Activated naive CD4-positive, alpha-beta T cell treated with anti-CD3 and anti-CD28 coated beads for 36 hours (primary cell): Measurements from ENCODE around the gene ZNF385B. TPM values are rescaled to one million over a fixed set of nuclear protein-coding genes. Genes with fewer than 3 reads are reported as not detected.

Source experiments
- CTCF ChIA-PET: fragments of 350-600 bp; sonication (Branson Sonifier 250); formaldehyde crosslinking; loops from one replicate; lab custom pipeline; 2021; ENCODE audit warnings: antibody characterized with exemption; lab: Charles Lee
- DNase-seq: peaks from one replicate; pipeline ENCODE4 v3.0.0-alpha.2; 2020
- H3K27ac Mint-ChIP-seq: one replicate; pipeline ENCODE4 v1.8.0; 2021; ENCODE audit warnings: mild to moderate bottlenecking, mixed read lengths
- H3K27me3 Mint-ChIP-seq: one replicate; pipeline ENCODE4 v1.8.0; 2021; ENCODE audit warnings: low read depth, mixed read lengths
- H3K36me3 Mint-ChIP-seq: one replicate; pipeline ENCODE4 v1.8.0; 2021; ENCODE audit warnings: low read depth, mixed read lengths
- H3K4me1 Mint-ChIP-seq: one replicate; pipeline ENCODE4 v1.8.0; 2021; ENCODE audit warnings: low read depth, mixed read lengths
- H3K4me3 Mint-ChIP-seq: one replicate; pipeline ENCODE4 v1.8.0; 2021; ENCODE audit warnings: mild to moderate bottlenecking, moderate library complexity, mixed read lengths
- H3K9me3 Mint-ChIP-seq: one replicate; pipeline ENCODE4 v1.8.0; 2021; ENCODE audit warnings: mixed read lengths
- intact Hi-C: fragments of 100-400 bp; cut with micrococcal nuclease; formaldehyde crosslinking; loops from one replicate; pipeline ENCODE4 v1.15.1; 2023
- total RNA-seq, 2 experiments: library from RNA; stranded (reverse); gene quantifications; one replicate each; pipeline ENCODE4 v1.2.3, GENCODE V29; 2021

ZNF385B gene
- total RNA-seq, 2 experiments from 2014 or later: not detected

- H3K4me1 Mint-ChIP-seq: no peaks in the 10 kb centered on the region
- peaks cover 8% of the 10 kb centered on the region for H3K27me3 Mint-ChIP-seq
- CTCF ChIA-PET: interaction anchor here (0.6 kb wide), 2 partner anchors 404 to 1149 kb away, joined by 3 read pairs; no protein-coding TSS in a partner anchor
- intact Hi-C loops: no loop called here
- no peaks in the 10 kb centered on the region for H3K36me3 Mint-ChIP-seq
- no peak for DNase-seq
- H3K4me3 Mint-ChIP-seq: no peak overlapping the region
- no peak overlapping the region for H3K27ac Mint-ChIP-seq
- H3K9me3 Mint-ChIP-seq: no peaks in the 10 kb centered on the region
Measured at GRCh38 chr2:179850188-179850587, 11.2 kb downstream of the ZNF385B start.

- Mint-ChIP-seq H3K27ac (no peak overlapping the region), H3K9me3 (no peaks in the 10 kb centered on the region), H3K4me3 (no peak overlapping the region), H3K4me1 (no peaks in the 10 kb centered on the region), H3K36me3 (no peaks in the 10 kb centered on the region), H3K27me3 (peaks cover 8% of the 10 kb centered on the region)
- no peak for DNase-seq
- CTCF ChIA-PET: interaction anchor here (0.6 kb wide), 1 partner anchor 1148 kb away, joined by 3 read pairs; no protein-coding TSS in a partner anchor
- intact Hi-C loops: no loop called here
Measured at GRCh38 chr2:179849719-179850118, 11.7 kb downstream of the ZNF385B start.

- CTCF ChIA-PET: no interaction called here
- intact Hi-C loops: no loop called here
- no peak overlapping the region for H3K27ac Mint-ChIP-seq
- no peaks in the 10 kb centered on the region for H3K4me1 Mint-ChIP-seq
- no peaks in the 10 kb centered on the region for H3K9me3 Mint-ChIP-seq
- no peaks in the 10 kb centered on the region for H3K27me3 Mint-ChIP-seq
- DNase-seq: no peak
- no peak overlapping the region for H3K4me3 Mint-ChIP-seq
- H3K36me3 Mint-ChIP-seq: no peaks in the 10 kb centered on the region
Measured at GRCh38 chr2:179843541-179843940, 17.9 kb downstream of the ZNF385B start.

GRCh38 chr2:179842498-179843153 is 18.8 kb downstream of the ZNF385B start:
- H3K36me3 Mint-ChIP-seq: no peaks in the 10 kb centered on the region
- H3K27me3 Mint-ChIP-seq: no peaks in the 10 kb centered on the region
- H3K27ac Mint-ChIP-seq: no peak overlapping the region
- H3K4me1 Mint-ChIP-seq: no peaks in the 10 kb centered on the region
- H3K9me3 Mint-ChIP-seq: no peaks in the 10 kb centered on the region
- H3K4me3 Mint-ChIP-seq: no peak overlapping the region
- DNase-seq: peak; percentile 19
- CTCF ChIA-PET: no interaction called here
- intact Hi-C loops: loop anchor here (1.0 kb wide), 1 partner anchor 234 kb away; no protein-coding TSS in a partner anchor

- no peak overlapping the region for H3K4me3 Mint-ChIP-seq
Measured at GRCh38 chr2:179840840-179841239, 20.6 kb downstream of the ZNF385B start.

GRCh38 chr2:179837408-179837807 is 24.0 kb downstream of the ZNF385B start:
- CTCF ChIA-PET: no interaction called here
- Mint-ChIP-seq H3K27ac (no peak overlapping the region), H3K4me1 (no peaks in the 10 kb centered on the region), H3K9me3 (no peaks in the 10 kb centered on the region), H3K27me3 (peaks cover 3% of the 10 kb centered on the region), H3K36me3 (no peaks in the 10 kb centered on the region), H3K4me3 (no peak overlapping the region)
- intact Hi-C loops: no loop called here
- DNase-seq: no peak

More at GRCh38 chr2:179840840-179841239, 20.6 kb downstream of the ZNF385B start:
- no peak for DNase-seq
- CTCF ChIA-PET: interaction anchor here (0.8 kb wide), 1 partner anchor 11 kb away, joined by 4 read pairs; no protein-coding TSS in a partner anchor
- Mint-ChIP-seq H3K27me3 (peaks cover 3% of the 10 kb centered on the region), H3K27ac (no peak overlapping the region), H3K9me3 (no peaks in the 10 kb centered on the region), H3K36me3 (no peaks in the 10 kb centered on the region), H3K4me1 (no peaks in the 10 kb centered on the region)
- intact Hi-C loops: no loop called here

- H3K9me3 Mint-ChIP-seq: no peaks in the 10 kb centered on the region
- H3K27ac Mint-ChIP-seq: no peak overlapping the region
- intact Hi-C loops: no loop called here
- DNase-seq: no peak
- H3K4me1 Mint-ChIP-seq: no peaks in the 10 kb centered on the region
- CTCF ChIA-PET: interaction anchor here (0.8 kb wide), 1 partner anchor 11 kb away, joined by 4 read pairs; no protein-coding TSS in a partner anchor
- no peaks in the 10 kb centered on the region for H3K36me3 Mint-ChIP-seq
- peaks cover 5% of the 10 kb centered on the region for H3K27me3 Mint-ChIP-seq
- H3K4me3 Mint-ChIP-seq: no peak overlapping the region
Measured at GRCh38 chr2:179830043-179830787, 31.2 kb downstream of the ZNF385B start.

GRCh38 chr2:179826297-179826696 is 35.1 kb downstream of the ZNF385B start:
- no peaks in the 10 kb centered on the region for H3K9me3 Mint-ChIP-seq

GRCh38 chr2:179825494-179825893 is 35.9 kb downstream of the ZNF385B start:
- no peak for DNase-seq
- no peaks in the 10 kb centered on the region for H3K36me3 Mint-ChIP-seq
- CTCF ChIA-PET: interaction anchor here (0.7 kb wide), 1 partner anchor 13 kb away, joined by 3 read pairs; no protein-coding TSS in a partner anchor
- no peaks in the 10 kb centered on the region for H3K9me3 Mint-ChIP-seq
- no peaks in the 10 kb centered on the region for H3K4me1 Mint-ChIP-seq
- no peak overlapping the region for H3K4me3 Mint-ChIP-seq
- intact Hi-C loops: no loop called here
- H3K27me3 Mint-ChIP-seq: peaks cover 5% of the 10 kb centered on the region
- H3K27ac Mint-ChIP-seq: no peak overlapping the region

More at GRCh38 chr2:179826297-179826696, 35.1 kb downstream of the ZNF385B start:
- H3K27me3 Mint-ChIP-seq: peaks cover 5% of the 10 kb centered on the region
- CTCF ChIA-PET: no interaction called here
- no peak for DNase-seq
- H3K4me3 Mint-ChIP-seq: no peak overlapping the region
- no peaks in the 10 kb centered on the region for H3K36me3 Mint-ChIP-seq
- no peaks in the 10 kb centered on the region for H3K4me1 Mint-ChIP-seq
- intact Hi-C loops: no loop called here
- no peak overlapping the region for H3K27ac Mint-ChIP-seq

- H3K4me1 Mint-ChIP-seq: no peaks in the 10 kb centered on the region
- H3K27me3 Mint-ChIP-seq: peaks cover 5% of the 10 kb centered on the region
- DNase-seq: no peak
- H3K4me3 Mint-ChIP-seq: no peak overlapping the region
- intact Hi-C loops: no loop called here
- CTCF ChIA-PET: no interaction called here
- H3K9me3 Mint-ChIP-seq: no peaks in the 10 kb centered on the region
- no peaks in the 10 kb centered on the region for H3K36me3 Mint-ChIP-seq
- H3K27ac Mint-ChIP-seq: no peak overlapping the region
Measured at GRCh38 chr2:179824961-179825360, 36.5 kb downstream of the ZNF385B start.

GRCh38 chr2:179822540-179822939 is 38.9 kb downstream of the ZNF385B start:
- H3K27ac Mint-ChIP-seq: no peak overlapping the region
- H3K9me3 Mint-ChIP-seq: no peaks in the 10 kb centered on the region
- H3K27me3 Mint-ChIP-seq: peaks cover 7% of the 10 kb centered on the region
- CTCF ChIA-PET: no interaction called here
- no peaks in the 10 kb centered on the region for H3K36me3 Mint-ChIP-seq
- DNase-seq: no peak
- H3K4me1 Mint-ChIP-seq: no peaks in the 10 kb centered on the region
- H3K4me3 Mint-ChIP-seq: no peak overlapping the region
- intact Hi-C loops: no loop called here

GRCh38 chr2:179818546-179818945 is 42.9 kb downstream of the ZNF385B start:
- H3K9me3 Mint-ChIP-seq: no peaks in the 10 kb centered on the region
- CTCF ChIA-PET: interaction anchor here (0.7 kb wide), 1 partner anchor 1033 kb away, joined by 3 read pairs; no protein-coding TSS in a partner anchor
- no peak overlapping the region for H3K27ac Mint-ChIP-seq
- no peak for DNase-seq
- H3K27me3 Mint-ChIP-seq: peaks cover 4% of the 10 kb centered on the region
- intact Hi-C loops: no loop called here
- no peak overlapping the region for H3K4me3 Mint-ChIP-seq
- no peaks in the 10 kb centered on the region for H3K4me1 Mint-ChIP-seq
- H3K36me3 Mint-ChIP-seq: no peaks in the 10 kb centered on the region
